ENCODE data around the gene CPNE8. TPM values are rescaled to one million over a fixed set of nuclear protein-coding genes. Genes with fewer than 3 reads are reported as not detected.

CPNE8 gene
- total and polyA plus RNA-seq, 2 experiments from 2014 or later: 3.5 to 4.1 TPM

DNA sequence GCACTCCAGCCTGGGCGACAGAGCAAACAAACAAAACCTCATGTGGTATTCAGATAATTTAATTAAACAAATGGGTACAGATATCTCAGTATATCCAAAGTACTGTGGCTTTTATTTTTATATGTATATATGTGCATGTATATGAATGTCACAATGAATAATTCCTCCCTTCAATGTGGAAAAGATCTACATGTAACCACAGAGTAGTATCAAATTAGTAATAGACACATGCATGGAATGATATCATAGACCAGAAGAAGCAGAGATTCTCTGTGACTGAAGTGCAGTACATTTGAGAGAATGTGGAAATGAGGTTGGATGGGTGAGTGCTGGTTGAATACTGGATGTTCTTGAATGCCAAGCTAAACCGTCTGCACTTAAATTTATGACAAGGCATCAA lies 222.9 kb downstream of the CPNE8 start:
- Histone ChIP-seq H3K4me1 (ENCODE audit: insufficient read depth) (no peaks in the 10 kb centered on the region), H3K27me3 (replicated peaks; ENCODE audit: insufficient read depth) (no peaks in the 10 kb centered on the region), H4K20me1 (ENCODE audit: insufficient read depth) (no peaks in the 10 kb centered on the region), H3K36me3 (ENCODE audit: low read depth) (no peaks in the 10 kb centered on the region), H3K9ac (no peak overlapping the region), H2AFZ (no peak overlapping the region), H3F3A (ENCODE audit: insufficient read depth) (no peaks in the 10 kb centered on the region), H3K4me2 (ENCODE audit: unreplicated experiment) (no peak overlapping the region), H3K79me2 (ENCODE audit: insufficient read depth) (no peaks in the 10 kb centered on the region), H3K27ac (no peak overlapping the region), H3K4me3 (no peak overlapping the region), H3K9me2 (ENCODE audit: insufficient read depth) (no peaks in the 10 kb centered on the region), H3K9me3 (ENCODE audit: low read depth) (no peaks in the 10 kb centered on the region)
- no peak for TF ChIP-seq EZH2 (IDR thresholded peaks at IDR 0.05; ENCODE audit: insufficient read depth, poor library complexity, severe bottlenecking)
- no peak for TF ChIP-seq EZH2phosphoT487 (IDR thresholded peaks at IDR 0.05; ENCODE audit: insufficient read depth, low read depth)
- DNase-seq: no peak
- in situ Hi-C loops (cut with MboI): no loop called here
- WGBS, 2 experiments (ENCODE audit: low coverage in 1 of 2, low lambda C conversion rate in 2 of 2, missing lambda C conversion rate in 2 of 2): 76 to 83% methylated on average over 2 of the region's 2 CpGs

DNA sequence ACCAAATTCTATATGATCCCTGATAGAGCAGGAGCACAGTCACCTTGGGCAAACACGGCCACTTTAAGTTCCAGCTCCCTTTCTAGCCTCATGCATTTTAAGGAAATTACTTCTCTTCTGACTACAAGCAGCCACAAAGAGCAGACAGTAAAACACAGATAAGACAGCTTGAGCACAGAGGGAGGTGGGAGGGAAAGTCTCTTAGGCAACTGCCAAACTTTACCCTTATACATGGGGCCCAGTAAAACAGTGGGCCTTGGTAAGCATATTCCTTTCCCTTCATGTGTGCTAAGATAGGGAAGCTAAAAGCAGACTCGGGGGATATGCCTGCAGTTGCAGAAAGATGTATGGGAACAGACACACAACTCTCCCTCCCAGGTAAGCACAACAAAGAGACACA lies 235.9 kb downstream of the CPNE8 start:
- no peak for DNase-seq
- Histone ChIP-seq H3K9me2 (ENCODE audit: insufficient read depth) (no peaks in the 10 kb centered on the region), H3K9ac (no peak overlapping the region), H3K4me1 (ENCODE audit: insufficient read depth) (no peaks in the 10 kb centered on the region), H3K36me3 (ENCODE audit: low read depth) (no peaks in the 10 kb centered on the region), H3K4me3 (no peak overlapping the region), H3K4me2 (ENCODE audit: unreplicated experiment) (no peak overlapping the region), H2AFZ (no peak overlapping the region), H4K20me1 (ENCODE audit: insufficient read depth) (no peaks in the 10 kb centered on the region), H3K9me3 (ENCODE audit: low read depth) (no peaks in the 10 kb centered on the region), H3K27ac (no peak overlapping the region), H3K79me2 (ENCODE audit: insufficient read depth) (no peaks in the 10 kb centered on the region), H3F3A (ENCODE audit: insufficient read depth) (no peaks in the 10 kb centered on the region), H3K27me3 (replicated peaks; ENCODE audit: insufficient read depth) (no peaks in the 10 kb centered on the region)
- TF ChIP-seq EZH2 (IDR thresholded peaks at IDR 0.05; ENCODE audit: insufficient read depth, poor library complexity, severe bottlenecking) (no peak), EZH2phosphoT487 (IDR thresholded peaks at IDR 0.05; ENCODE audit: insufficient read depth, low read depth) (no peak)
- 25 to 33% methylated on average over 2 of the region's 2 CpGs for WGBS, 2 experiments (ENCODE audit: low coverage in 1 of 2, low lambda C conversion rate in 2 of 2, missing lambda C conversion rate in 2 of 2)
- in situ Hi-C loops (cut with MboI): no loop called here

- Histone ChIP-seq H3K9me3 (ENCODE audit: low read depth) (no peaks in the 10 kb centered on the region), H3F3A (ENCODE audit: insufficient read depth) (no peaks in the 10 kb centered on the region), H3K27me3 (replicated peaks; ENCODE audit: insufficient read depth) (no peaks in the 10 kb centered on the region), H3K4me3 (no peak overlapping the region), H3K27ac (no peak overlapping the region), H3K9ac (no peak overlapping the region), H2AFZ (no peak overlapping the region), H3K4me2 (ENCODE audit: unreplicated experiment) (no peak overlapping the region), H3K79me2 (ENCODE audit: insufficient read depth) (no peaks in the 10 kb centered on the region), H3K9me2 (ENCODE audit: insufficient read depth) (no peaks in the 10 kb centered on the region), H3K36me3 (ENCODE audit: low read depth) (no peaks in the 10 kb centered on the region), H3K4me1 (ENCODE audit: insufficient read depth) (no peaks in the 10 kb centered on the region), H4K20me1 (ENCODE audit: insufficient read depth) (no peaks in the 10 kb centered on the region)
- WGBS, 2 experiments (ENCODE audit: low coverage in 1 of 2, low lambda C conversion rate in 2 of 2, missing lambda C conversion rate in 2 of 2): 91 to 92% methylated on average over 1 of the region's 1 CpG
- TF ChIP-seq EZH2phosphoT487 (IDR thresholded peaks at IDR 0.05; ENCODE audit: insufficient read depth, low read depth) (no peak), EZH2 (IDR thresholded peaks at IDR 0.05; ENCODE audit: insufficient read depth, poor library complexity, severe bottlenecking) (no peak)
- no peak for DNase-seq
- in situ Hi-C loops (cut with MboI): no loop called here
These were observed 236.3 kb downstream of the CPNE8 start for GRCh38 chr12:38669081-38669480.

DNA sequence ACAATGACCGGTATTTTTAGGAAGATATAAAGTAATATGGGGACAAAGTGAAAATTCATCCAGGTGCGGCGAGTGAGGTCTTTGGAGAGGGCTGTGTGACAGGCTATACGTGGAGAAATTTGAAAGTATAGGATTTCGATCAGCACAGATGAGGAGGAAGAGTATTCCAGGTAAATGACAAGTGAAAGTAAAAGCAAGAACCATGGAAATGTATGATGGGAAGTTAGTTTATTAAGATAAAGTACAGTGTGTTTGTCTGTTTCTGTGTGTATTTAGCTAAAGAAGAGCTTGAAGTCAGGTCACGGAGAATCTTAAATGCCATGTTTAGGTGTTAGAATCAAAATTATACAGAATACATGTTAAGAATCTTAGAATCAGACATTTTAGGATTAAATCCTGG lies 239.0 kb downstream of the CPNE8 start:
- Histone ChIP-seq H3K4me2 (ENCODE audit: unreplicated experiment) (no peak overlapping the region), H4K20me1 (ENCODE audit: insufficient read depth) (no peaks in the 10 kb centered on the region), H3K9me3 (ENCODE audit: low read depth) (no peaks in the 10 kb centered on the region), H3K9me2 (ENCODE audit: insufficient read depth) (no peaks in the 10 kb centered on the region), H2AFZ (no peak overlapping the region), H3F3A (ENCODE audit: insufficient read depth) (0 out of 2 replicates have a peak, but pooled peaks cover 4% of the 10 kb centered on the region), H3K79me2 (ENCODE audit: insufficient read depth) (no peaks in the 10 kb centered on the region), H3K27ac (no peak overlapping the region), H3K9ac (no peak overlapping the region), H3K4me3 (no peak overlapping the region), H3K4me1 (ENCODE audit: insufficient read depth) (peaks cover 6% of the 10 kb centered on the region; the same call in 1 of the 2 replicates), H3K27me3 (replicated peaks; ENCODE audit: insufficient read depth) (no peaks in the 10 kb centered on the region), H3K36me3 (ENCODE audit: low read depth) (no peaks in the 10 kb centered on the region)
- WGBS, 2 experiments (ENCODE audit: low coverage in 1 of 2, low lambda C conversion rate in 2 of 2, missing lambda C conversion rate in 2 of 2): 90 to 94% methylated on average over 6 of the region's 6 CpGs
- in situ Hi-C loops (cut with MboI): no loop called here
- no peak for DNase-seq
- TF ChIP-seq EZH2phosphoT487 (IDR thresholded peaks at IDR 0.05; ENCODE audit: insufficient read depth, low read depth) (no peak), EZH2 (IDR thresholded peaks at IDR 0.05; ENCODE audit: insufficient read depth, poor library complexity, severe bottlenecking) (no peak)

GRCh38 chr12:38664661-38665269 lies 240.6 kb downstream of the CPNE8 start:
- Histone ChIP-seq H4K20me1 (ENCODE audit: insufficient read depth) (no peaks in the 10 kb centered on the region), H2AFZ (no peak overlapping the region), H3K27me3 (replicated peaks; ENCODE audit: insufficient read depth) (no peaks in the 10 kb centered on the region), H3K27ac (no peak overlapping the region), H3K4me2 (ENCODE audit: unreplicated experiment) (no peak overlapping the region), H3K79me2 (ENCODE audit: insufficient read depth) (no peaks in the 10 kb centered on the region), H3F3A (ENCODE audit: insufficient read depth) (0 out of 2 replicates have a peak, but pooled peaks cover 4% of the 10 kb centered on the region), H3K36me3 (ENCODE audit: low read depth) (no peaks in the 10 kb centered on the region), H3K9ac (no peak overlapping the region), H3K9me3 (ENCODE audit: low read depth) (no peaks in the 10 kb centered on the region), H3K4me3 (no peak overlapping the region), H3K4me1 (ENCODE audit: insufficient read depth) (peaks cover 6% of the 10 kb centered on the region; the same call in 1 of the 2 replicates), H3K9me2 (ENCODE audit: insufficient read depth) (no peaks in the 10 kb centered on the region)
- TF ChIP-seq EZH2 (IDR thresholded peaks at IDR 0.05; ENCODE audit: insufficient read depth, poor library complexity, severe bottlenecking) (no peak), EZH2phosphoT487 (IDR thresholded peaks at IDR 0.05; ENCODE audit: insufficient read depth, low read depth) (no peak)
- peak; percentile 41 for DNase-seq
- in situ Hi-C loops (cut with MboI): no loop called here

Measured in GM23248 (cell line).